Activated CD8-positive, alpha-beta memory T cell treated with anti-CD3 and anti-CD28 coated beads, Interleukin-2, amount 50 U/mL, for 1 hour (primary cell): ENCODE results near the gene KPNA6.

ENCODE experiments used
- DNase-seq: peaks from one replicate; pipeline ENCODE4 v3.0.0-alpha.2; 2020; ENCODE audit errors: extremely low read depth

Gene KPNA6

DNA sequence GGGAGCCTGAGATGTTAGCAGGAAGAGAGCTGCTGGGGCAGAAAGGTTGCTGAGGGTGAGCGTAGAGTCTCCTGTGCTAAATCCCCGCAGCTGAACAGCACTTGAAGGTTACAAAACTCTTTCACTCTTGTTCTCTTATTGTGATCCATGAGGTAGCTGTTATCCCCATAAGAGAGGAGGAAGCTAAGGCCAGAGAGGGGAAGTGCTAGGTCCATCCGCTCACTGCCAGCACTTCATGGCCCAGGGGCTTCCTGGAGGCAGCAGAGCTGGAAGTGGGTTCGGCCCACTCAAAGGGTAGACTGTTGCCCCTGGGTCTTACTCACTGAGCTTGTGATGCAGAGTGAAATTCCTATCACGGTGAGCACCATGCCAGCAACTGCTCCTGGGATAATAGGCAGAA, 108.7 kb downstream of the KPNA6 start:
- DNase-seq = no peak

DNA sequence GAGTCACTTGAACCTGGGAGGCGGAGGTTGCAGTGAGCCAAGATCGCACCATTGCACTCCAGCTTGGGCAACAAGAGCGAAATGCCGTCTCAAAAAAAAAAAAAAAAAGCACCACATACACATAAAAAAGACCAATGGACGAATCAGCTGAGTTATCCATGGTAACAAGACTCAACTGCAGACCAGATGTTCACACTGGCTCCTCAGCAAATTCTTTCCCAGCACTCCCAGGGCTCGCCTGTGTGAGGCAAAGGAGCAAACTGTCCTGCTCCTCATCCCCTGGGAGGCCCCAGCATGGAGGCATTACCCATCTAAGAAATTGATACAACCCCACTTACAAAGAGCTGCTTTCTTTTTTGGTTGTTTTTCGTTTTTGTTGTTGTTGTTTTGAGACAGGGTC, 111.2 kb downstream of the KPNA6 start:
- DNase-seq = no peak

DNA sequence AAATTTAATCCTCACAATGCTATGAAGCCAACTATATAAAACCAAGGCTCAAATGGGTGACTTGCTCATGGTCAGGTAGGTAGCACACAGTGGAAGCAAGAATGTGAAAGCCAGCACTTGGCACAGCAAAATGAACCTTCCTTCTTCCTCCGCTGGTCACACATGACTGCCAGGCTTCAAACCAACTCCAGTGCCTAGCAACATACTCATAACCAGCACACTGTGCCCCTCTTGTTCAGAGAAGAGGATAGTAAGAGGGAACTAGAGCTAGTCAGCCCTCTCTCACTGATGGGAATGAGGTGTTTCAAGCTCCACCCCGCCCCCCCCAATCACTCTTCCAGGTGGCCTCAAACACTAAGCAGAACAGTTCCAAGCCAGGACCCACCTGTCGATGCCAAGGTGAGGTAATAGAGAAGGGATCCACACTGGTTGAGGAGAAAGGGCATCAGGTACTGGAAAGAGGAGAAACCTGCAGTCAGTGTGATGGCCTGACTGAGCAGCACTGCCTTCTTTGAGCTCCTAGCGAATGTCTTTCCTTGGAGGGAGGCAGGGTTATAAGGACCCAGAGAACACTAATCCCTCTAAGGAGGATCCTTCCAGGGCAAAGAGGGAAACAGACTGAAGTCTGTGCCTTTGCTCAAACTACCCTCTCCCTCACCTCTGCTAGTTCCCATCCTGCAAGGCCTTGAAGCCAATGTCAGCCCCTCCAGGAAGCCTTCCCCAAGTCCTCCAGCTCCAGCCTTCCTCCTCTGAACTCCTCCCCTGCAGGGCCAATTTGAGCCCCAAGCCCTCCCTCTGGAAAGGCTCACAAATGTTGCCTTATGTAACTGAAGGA, 113.1 kb downstream of the KPNA6 start:
- no peak for DNase-seq

GRCh38 chr1:32221581-32221979, 113.7 kb downstream of the KPNA6 start:
- DNase-seq = no peak

DNA sequence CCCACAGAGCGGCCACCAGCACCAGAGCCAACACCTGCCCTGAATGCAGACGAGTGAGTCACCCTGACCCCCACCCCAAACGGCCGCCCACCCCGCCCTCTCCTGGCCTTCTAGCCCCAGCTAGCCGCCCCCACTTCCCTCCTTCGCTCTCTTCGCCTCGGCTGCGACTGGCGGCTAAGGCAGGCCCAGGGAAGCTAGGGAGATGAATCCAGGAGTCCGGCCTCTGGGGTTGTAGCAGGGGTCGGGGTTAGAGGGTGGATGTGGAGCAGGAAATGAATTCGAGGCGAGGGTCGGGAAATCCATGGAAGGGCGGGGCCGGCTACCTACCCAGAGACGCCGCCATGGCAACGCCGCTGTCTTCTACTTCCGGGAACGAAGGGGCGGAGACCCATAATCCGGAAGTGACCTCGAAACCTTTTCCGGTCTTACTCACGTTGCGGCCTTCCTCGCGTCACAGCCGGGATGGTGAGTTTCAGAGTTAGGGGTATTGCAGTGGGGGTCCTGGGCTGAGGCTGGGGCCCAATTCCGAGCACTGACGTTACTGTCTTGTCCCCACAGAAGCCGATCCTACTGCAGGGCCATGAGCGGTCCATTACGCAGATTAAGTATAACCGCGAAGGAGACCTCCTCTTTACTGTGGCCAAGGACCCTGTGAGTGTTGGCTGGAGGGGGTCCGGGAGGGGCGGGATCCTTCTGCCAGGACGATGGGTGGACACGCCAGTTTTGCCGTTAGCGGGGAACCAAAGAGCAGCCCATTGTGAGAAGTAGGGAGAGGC, 114.3 kb downstream of the KPNA6 start, which contains the start of the genes EIF3I and TMEM234:
Gene EIF3I (plus strand): TSS at position 428 of the 776 bp plus-strand sequence. CDS start 35 bp downstream, at position 463.
Gene TMEM234 (minus strand): TSS at position 374 of the 776 bp plus-strand sequence. CDS start 31 bp downstream, at position 343.
- peak; percentile 84 for DNase-seq

DNA sequence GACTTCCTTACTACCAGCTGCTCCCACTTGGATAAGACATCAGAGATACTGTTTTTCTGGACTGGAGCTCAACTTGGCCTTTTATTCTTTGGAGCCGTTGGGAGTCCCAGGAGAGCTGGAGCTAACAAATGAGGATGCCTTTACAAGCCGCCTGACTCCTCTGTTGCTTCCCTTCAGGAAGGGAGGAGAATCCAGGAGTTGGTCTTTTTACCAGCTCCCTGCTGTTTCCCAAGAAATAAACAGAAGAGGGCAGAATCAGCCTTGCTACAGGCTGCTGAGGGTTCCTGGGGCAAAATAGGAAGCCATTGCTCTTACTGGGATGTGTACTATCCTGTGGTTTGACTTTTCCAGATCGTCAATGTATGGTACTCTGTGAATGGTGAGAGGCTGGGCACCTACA, 115.8 kb downstream of the KPNA6 start:
- DNase-seq = no peak

- DNase-seq = no peak
Measured at GRCh38 chr1:32224285-32224684, 116.4 kb downstream of the KPNA6 start.
